Lung (tissue), 12 donors: ENCODE results near the gene B3GNT8. TPM values are rescaled to one million over a fixed set of nuclear protein-coding genes. Genes with fewer than 3 reads are reported as not detected.
A peak's percentile ranks its signal among the peaks of the same experiment; 100 is the strongest.

Experiments
- ATAC-seq: fragments of 200-7000 bp; cut with Tn5 transposase; one replicate; pipeline ENCODE4 v1.9.1; 2020; ENCODE audit warnings: moderate number of reproducible peaks; ENCODE audit not compliant: insufficient read depth, low FRiP score
- DNase-seq, 3 donors: peaks; one replicate each; pipeline ENCODE4 v3.0.0-alpha.2; 2013 to 2017
- H3K27ac ChIP-seq, 2 donors: one replicate each; pipeline ENCODE4 v1.5.1; 2013; ENCODE audit warnings: mild to moderate bottlenecking in 2 of 2, moderate library complexity in 2 of 2, control low read depth in 1 of 2, inconsistent platforms in 1 of 2, low read depth in 1 of 2, low read length in 1 of 2
- H3K27me3 ChIP-seq, 3 donors: one replicate each; pipeline ENCODE4 v1.5.1; 2013; ENCODE audit warnings: low read length in 2 of 3; ENCODE audit not compliant: control insufficient read depth in 3 of 3, insufficient read depth in 3 of 3
- H3K36me3 ChIP-seq, 4 donors: one replicate each; pipeline ENCODE4 v1.5.1; 2013; ENCODE audit warnings: low read length in 4 of 4, mild to moderate bottlenecking in 1 of 4, moderate library complexity in 1 of 4; ENCODE audit not compliant: control insufficient read depth in 4 of 4, insufficient read depth in 4 of 4
- H3K4me1 ChIP-seq, 5 donors: one replicate each; pipeline ENCODE4 v1.5.1; 2013; ENCODE audit warnings: low read length in 5 of 5, mild to moderate bottlenecking in 2 of 5, moderate library complexity in 1 of 5; ENCODE audit not compliant: control insufficient read depth in 5 of 5, insufficient read depth in 5 of 5
- H3K4me3 ChIP-seq: one replicate; pipeline ENCODE4 v1.5.1; 2013; ENCODE audit warnings: mild to moderate bottlenecking, control low read depth, moderate library complexity
- H3K9ac ChIP-seq, 2 donors: one replicate each; pipeline ENCODE4 v1.5.1; 2013; ENCODE audit warnings: low read length in 2 of 2, control low read depth in 1 of 2; ENCODE audit not compliant: insufficient read depth in 1 of 2
- H3K9me3 ChIP-seq, 4 donors: one replicate each; pipeline ENCODE4 v1.5.1; 2013; ENCODE audit warnings: low read length in 3 of 4, mild to moderate bottlenecking in 1 of 4, moderate library complexity in 1 of 4; ENCODE audit not compliant: control insufficient read depth in 4 of 4, insufficient read depth in 3 of 4
- WGBS, 2 donors: extraction: QIAGEN DNeasy Blood & Tissue Kit; methylation state at CpG; one replicate each; pipeline ENCODE4 v1.1.7; 2013; 5-methylcytosine and 5-hydroxymethylcytosine counted together
- polyA plus RNA-seq, 2 donors: library from polyadenylated mRNA; stranded (reverse); fragments of 200-250 nt; gene quantifications; one replicate each; pipeline ENCODE4 v1.2.1, GENCODE V29; 2013
- total RNA-seq, 2 donors: library from RNA; depleted of rRNA in 1 of 2; stranded (reverse); fragments of >200 nt in 1 of 2; gene quantifications; one replicate each; pipeline ENCODE4 v1.2.1, GENCODE V29; 2014 to 2021
- TF ChIP-seq, protein P1 (sequence below): IDR thresholded peaks from 2 replicates; pipeline ENCODE4 v1.5.1; 2012; ENCODE audit warnings: mild to moderate bottlenecking; ENCODE audit errors: control extremely low read depth, extremely low read depth
- donor health status: control.
- donor health status: control.
- donor health status: Bipolar disorder and iron deficiency.
- donor health status: healthy.
- donor health status: DM: yes; HTN: yes; CAD: no.

B3GNT8 gene
- total and polyA plus RNA-seq, 4 donors = 6.2 to 39.0 (median 32.8) TPM

DNA sequence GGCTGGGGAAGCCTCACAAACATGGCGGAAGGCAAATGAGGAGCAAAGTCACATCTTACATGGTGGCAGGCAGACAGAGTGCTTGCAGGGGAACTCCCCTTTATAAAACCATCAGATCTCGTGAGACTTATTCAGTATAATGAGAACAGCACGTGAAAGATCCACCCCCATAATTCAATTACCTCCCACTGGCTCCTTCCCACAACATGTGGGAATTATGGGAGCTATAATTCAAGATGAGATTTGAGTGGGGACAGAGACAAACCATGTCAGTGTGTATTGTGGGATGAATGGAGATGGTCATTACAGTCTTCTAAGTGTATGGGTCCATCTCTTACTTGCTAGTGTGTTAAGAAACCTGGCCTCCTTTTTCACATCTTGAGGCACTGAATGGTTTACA, 25.2 kb downstream of the B3GNT8 start:
- H3K4me1 ChIP-seq = peaks cover 0 to 24% (median 10%) of the 10 kb centered on the region in 5 donors

DNA sequence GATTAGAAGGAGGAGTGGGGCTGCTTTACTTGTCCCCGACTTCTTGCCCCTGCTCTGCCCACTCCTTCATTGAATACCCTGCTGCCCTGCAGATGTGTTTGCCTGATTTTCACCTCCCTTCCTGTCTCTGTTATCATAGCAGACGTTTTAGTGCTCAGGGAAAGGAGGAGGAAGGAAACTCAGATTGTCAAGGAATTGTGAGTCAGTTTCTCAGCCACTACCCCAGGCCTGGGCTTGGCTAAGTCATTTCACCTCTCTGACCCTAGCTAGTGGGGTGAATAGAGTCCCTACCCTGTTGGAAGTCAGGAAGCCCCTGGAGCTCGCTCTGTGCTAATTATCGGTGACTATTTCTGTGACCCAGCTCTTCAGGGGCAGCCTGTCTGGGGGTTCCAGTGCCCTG, 25.7 kb downstream of the B3GNT8 start:
- Histone ChIP-seq H3K4me3 (no peak overlapping the region), H3K9ac (no peak overlapping the region), H3K9me3 (no peaks in the 10 kb centered on the region), H3K27ac (peak overlapping the region in 1 of 2 donors; percentile 38), H3K4me1 (peaks cover 0 to 24% (median 10%) of the 10 kb centered on the region in 5 donors), H3K27me3 (no peaks in the 10 kb centered on the region), H3K36me3 (peaks cover 0 to 6% (median under 1%) of the 10 kb centered on the region in 4 donors)
- 55 to 63% methylated on average over 4 of the region's 4 CpGs for WGBS, 2 donors
- DNase-seq (no peak), ATAC-seq (no peak)
- TF ChIP-seq, protein P1, sequence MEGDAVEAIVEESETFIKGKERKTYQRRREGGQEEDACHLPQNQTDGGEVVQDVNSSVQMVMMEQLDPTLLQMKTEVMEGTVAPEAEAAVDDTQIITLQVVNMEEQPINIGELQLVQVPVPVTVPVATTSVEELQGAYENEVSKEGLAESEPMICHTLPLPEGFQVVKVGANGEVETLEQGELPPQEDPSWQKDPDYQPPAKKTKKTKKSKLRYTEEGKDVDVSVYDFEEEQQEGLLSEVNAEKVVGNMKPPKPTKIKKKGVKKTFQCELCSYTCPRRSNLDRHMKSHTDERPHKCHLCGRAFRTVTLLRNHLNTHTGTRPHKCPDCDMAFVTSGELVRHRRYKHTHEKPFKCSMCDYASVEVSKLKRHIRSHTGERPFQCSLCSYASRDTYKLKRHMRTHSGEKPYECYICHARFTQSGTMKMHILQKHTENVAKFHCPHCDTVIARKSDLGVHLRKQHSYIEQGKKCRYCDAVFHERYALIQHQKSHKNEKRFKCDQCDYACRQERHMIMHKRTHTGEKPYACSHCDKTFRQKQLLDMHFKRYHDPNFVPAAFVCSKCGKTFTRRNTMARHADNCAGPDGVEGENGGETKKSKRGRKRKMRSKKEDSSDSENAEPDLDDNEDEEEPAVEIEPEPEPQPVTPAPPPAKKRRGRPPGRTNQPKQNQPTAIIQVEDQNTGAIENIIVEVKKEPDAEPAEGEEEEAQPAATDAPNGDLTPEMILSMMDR = no peak

More for the DNA sequence above, 25.2 kb downstream of the B3GNT8 start:
- no peak for ATAC-seq
- no peak overlapping the region for H3K9ac ChIP-seq
- WGBS, 2 donors = 78 to 90% methylated on average over 3 of the region's 3 CpGs
- H3K27ac ChIP-seq = no peak overlapping the region
- no peaks in the 10 kb centered on the region for H3K9me3 ChIP-seq
- H3K36me3 ChIP-seq = peaks cover 0 to 6% (median under 1%) of the 10 kb centered on the region in 4 donors
- no peak for DNase-seq
- TF ChIP-seq, protein P1 = no peak
- no peaks in the 10 kb centered on the region for H3K27me3 ChIP-seq
- H3K4me3 ChIP-seq = no peak overlapping the region

DNA sequence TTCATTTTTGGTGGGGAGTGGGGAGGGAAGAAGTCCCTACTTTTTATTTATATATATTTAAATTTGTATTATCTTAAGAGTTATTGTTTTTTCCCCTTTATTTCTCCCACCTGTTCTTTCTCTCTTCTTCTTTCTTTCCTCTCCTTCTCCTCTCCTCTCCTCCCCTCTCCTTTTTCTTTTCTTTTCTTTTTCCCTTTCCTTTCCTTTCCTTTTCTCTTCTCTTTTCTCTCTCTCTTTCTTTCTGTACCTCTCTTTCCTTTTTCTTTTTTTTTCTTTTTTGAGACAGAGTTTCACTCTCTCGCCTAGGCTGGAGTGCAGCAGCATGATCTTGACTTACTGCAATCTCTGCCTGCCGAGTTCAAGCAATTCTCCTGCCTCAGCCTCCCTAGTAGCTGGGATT, 27.6 kb downstream of the B3GNT8 start:
- Histone ChIP-seq H3K4me1 (peaks cover 0 to 19% (median 10%) of the 10 kb centered on the region in 5 donors), H3K4me3 (no peak overlapping the region), H3K36me3 (peaks cover 0 to 6% (median under 1%) of the 10 kb centered on the region in 4 donors), H3K9ac (no peak overlapping the region), H3K9me3 (no peaks in the 10 kb centered on the region), H3K27ac (no peak overlapping the region), H3K27me3 (no peaks in the 10 kb centered on the region)
- TF ChIP-seq, protein P1 = no peak
- DNase-seq (no peak), ATAC-seq (no peak)
- WGBS, 2 donors = 93 to 95% methylated on average over 2 of the region's 2 CpGs

DNA sequence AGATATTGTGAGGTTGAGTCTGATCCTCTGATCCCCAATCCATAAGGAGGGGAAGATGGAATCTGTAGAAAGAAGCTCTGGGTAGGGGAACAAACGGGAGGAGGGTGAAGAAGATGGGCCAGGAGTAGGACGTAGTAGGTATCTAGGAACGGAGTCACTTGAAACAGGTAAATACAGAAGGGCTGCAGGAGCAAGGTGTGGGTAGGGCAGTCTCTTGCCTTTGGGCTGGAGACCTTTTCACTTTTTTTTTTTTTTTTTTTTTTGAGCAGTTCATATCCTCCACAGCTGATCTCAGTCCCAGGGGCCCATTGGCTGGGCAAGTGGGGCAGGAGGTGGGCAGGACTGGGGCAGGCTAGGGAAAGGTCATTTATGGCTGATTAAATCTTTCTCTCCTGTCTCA, 28.1 kb downstream of the B3GNT8 start:
- no peak for ATAC-seq
- H3K36me3 ChIP-seq = peaks cover 0 to 6% (median under 1%) of the 10 kb centered on the region in 4 donors
- TF ChIP-seq, protein P1 = no peak
- no peak overlapping the region for H3K4me3 ChIP-seq
- peaks cover 0 to 19% (median 10%) of the 10 kb centered on the region in 5 donors for H3K4me1 ChIP-seq
- no peak overlapping the region for H3K9ac ChIP-seq
- no peak for DNase-seq
- H3K9me3 ChIP-seq = no peaks in the 10 kb centered on the region
- H3K27me3 ChIP-seq = no peaks in the 10 kb centered on the region
- no peak overlapping the region for H3K27ac ChIP-seq
- 78 to 91% methylated on average over 3 of the region's 3 CpGs for WGBS, 2 donors
